AG04449 (cell line): ENCODE data around the gene NTM.
A peak's percentile ranks its signal among the peaks of the same experiment; 100 is the strongest.

Experiments
- CTCF ChIA-PET: fragments of 350-600 bp; formaldehyde crosslinking; extraction: SDS; loops from one replicate; lab custom pipeline; 2021; ENCODE audit warnings: antibody characterized with exemption; lab: Yijun Ruan, JAX
- POLR2A ChIA-PET: fragments of 400-600, 350-600 bp; formaldehyde crosslinking; extraction: SDS; loops from one replicate; lab custom pipeline; 2020; ENCODE audit warnings: antibody characterized with exemption, inconsistent platforms; lab: Yijun Ruan, JAX
- DNase-seq: peaks from one replicate; pipeline ENCODE4 v3.0.0-alpha.2; 2010; ENCODE audit warnings: low read depth, low spot score
- H3K4me3 ChIP-seq: 2 replicates; pipeline ENCODE4 v1.5.1; 2011; ENCODE audit warnings: low read depth, mild to moderate bottlenecking, control low read depth, low read length
- TF ChIP-seq, protein P1 (sequence below): IDR thresholded peaks from one replicate; pipeline ENCODE4 v1.5.1; 2011; ENCODE audit warnings: mild to moderate bottlenecking, moderate library complexity, low read length, control low read depth, inconsistent platforms; ENCODE audit not compliant: insufficient read depth; ENCODE audit errors: missing control alignments

The NTM gene

DNA sequence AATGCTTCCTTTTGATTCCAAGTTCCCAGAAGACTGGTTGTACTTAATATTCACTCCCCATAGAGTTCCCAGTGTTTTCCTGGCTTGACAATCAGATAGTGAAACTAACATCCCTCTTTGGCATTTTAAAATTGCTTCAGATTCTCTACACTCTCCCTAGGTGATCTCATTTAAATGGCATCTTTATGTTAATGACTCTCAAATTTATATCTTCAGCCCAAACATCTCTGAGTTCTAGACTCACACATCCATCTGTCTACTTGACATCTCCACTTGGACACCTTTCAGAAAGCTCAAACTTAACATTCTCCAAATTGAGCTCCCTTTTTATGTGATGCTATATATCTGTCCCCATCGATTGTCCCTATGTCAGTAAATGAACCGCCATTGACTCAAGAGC is 232.0 kb downstream of the NTM start:
- TF ChIP-seq, protein P1, sequence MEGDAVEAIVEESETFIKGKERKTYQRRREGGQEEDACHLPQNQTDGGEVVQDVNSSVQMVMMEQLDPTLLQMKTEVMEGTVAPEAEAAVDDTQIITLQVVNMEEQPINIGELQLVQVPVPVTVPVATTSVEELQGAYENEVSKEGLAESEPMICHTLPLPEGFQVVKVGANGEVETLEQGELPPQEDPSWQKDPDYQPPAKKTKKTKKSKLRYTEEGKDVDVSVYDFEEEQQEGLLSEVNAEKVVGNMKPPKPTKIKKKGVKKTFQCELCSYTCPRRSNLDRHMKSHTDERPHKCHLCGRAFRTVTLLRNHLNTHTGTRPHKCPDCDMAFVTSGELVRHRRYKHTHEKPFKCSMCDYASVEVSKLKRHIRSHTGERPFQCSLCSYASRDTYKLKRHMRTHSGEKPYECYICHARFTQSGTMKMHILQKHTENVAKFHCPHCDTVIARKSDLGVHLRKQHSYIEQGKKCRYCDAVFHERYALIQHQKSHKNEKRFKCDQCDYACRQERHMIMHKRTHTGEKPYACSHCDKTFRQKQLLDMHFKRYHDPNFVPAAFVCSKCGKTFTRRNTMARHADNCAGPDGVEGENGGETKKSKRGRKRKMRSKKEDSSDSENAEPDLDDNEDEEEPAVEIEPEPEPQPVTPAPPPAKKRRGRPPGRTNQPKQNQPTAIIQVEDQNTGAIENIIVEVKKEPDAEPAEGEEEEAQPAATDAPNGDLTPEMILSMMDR, result no peak
- no peak for DNase-seq
- H3K4me3 ChIP-seq, result no peak overlapping the region
- CTCF ChIA-PET, result interaction anchor here (1.2 kb wide), 1 partner anchor 28 kb away, joined by 3 read pairs; no protein-coding TSS in a partner anchor
- POLR2A ChIA-PET, result interaction anchor here (1.2 kb wide), 1 partner anchor 22 kb away, joined by 3 read pairs; no protein-coding TSS in a partner anchor

DNA sequence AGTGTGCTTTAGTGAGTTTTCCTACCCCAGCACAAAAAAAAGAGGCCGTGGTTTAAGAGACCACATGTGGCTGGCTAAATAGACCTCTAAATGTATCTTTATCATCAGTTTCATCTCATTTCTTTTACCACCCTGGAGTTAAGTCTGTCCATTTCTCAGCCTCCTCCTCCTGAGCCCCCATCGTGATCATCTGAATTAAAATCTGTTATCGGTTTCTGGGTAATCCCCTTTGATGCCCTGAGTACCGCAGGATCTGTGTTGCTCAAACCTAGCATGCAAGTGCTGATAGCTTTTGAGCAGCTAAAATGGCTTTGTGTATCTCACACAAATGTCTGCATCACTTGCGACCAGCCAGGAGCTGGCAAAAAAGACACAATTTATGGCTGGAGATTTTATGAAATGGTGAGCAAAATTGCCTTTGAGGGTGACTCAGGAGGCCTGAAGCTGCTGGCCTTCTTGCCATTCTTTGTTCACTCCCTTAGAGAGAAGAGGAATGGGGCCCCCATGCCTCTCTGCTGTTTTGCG is 236.5 kb downstream of the NTM start:
- ChIA-PET POLR2A (no interaction called here), CTCF (no interaction called here)
- TF ChIP-seq, protein P1, result no peak
- no peak overlapping the region for H3K4me3 ChIP-seq
- DNase-seq, result no peak

DNA sequence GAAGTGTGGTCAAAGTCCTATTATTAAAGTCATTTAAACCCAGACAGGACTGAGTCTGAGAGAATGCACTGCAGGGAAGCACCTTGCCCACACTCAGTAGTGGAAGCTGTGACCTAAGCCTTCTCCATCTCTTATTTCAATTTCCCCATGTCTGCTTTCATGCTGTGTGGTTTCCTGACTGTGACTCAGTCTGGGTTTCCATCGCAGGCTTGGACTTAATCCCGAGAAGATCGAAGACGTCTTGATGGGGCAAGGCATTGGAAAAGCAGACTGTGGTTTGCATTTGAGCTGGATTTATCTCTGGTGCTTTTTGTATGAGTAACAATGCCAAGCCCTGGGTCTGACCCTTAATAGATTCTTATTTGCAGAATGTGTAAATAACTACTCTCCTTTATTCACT is 238.9 kb downstream of the NTM start:
- H3K4me3 ChIP-seq, result no peak overlapping the region
- POLR2A ChIA-PET, result interaction anchor here (1.2 kb wide), 1 partner anchor 65 kb away, joined by 4 read pairs; no protein-coding TSS in a partner anchor
- TF ChIP-seq, protein P1, result no peak
- CTCF ChIA-PET, result interaction anchor here (0.9 to 2.7 kb wide), 9 partner anchors 12 to 544 kb away, joined by 3 to 17 read pairs (median 4); no protein-coding TSS in a partner anchor
- DNase-seq, result peak; percentile 69

DNA sequence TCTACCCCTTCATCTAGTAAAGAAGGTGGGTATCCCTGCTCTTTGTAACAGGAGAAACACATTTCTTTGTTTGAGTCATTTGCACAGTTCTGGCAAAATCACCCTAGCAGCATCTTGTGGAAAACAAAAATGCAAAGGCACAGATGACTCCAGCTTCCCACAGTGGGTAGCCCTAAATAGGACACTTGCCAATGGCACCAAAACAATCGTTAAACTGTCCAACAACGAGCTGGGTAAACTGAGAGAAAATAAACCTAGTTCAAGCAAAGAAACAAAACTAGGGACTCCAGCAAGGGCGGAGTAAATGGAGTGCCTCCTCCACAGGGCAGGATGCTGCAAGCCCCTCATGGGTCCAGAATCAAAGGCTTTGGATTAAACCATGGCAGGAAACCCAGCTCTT is 239.5 kb downstream of the NTM start:
- H3K4me3 ChIP-seq, result no peak overlapping the region
- CTCF ChIA-PET, result interaction anchor here (1.1 to 2.7 kb wide), 8 partner anchors 15 to 545 kb away, joined by 3 to 17 read pairs (median 4); no protein-coding TSS in a partner anchor
- POLR2A ChIA-PET, result interaction anchor here (1.2 kb wide), 1 partner anchor 64 kb away, joined by 4 read pairs; no protein-coding TSS in a partner anchor
- TF ChIP-seq, protein P1, result no peak
- no peak for DNase-seq

- ChIA-PET CTCF (interaction anchor here (0.7 to 2.1 kb wide), 6 partner anchors 10 to 63 kb away, joined by 3 to 8 read pairs (median 5); no protein-coding TSS in a partner anchor), POLR2A (no interaction called here)
- TF ChIP-seq, protein P1, result no peak
- DNase-seq, result no peak
- H3K4me3 ChIP-seq, result no peak overlapping the region
Observed at GRCh38 chr11:131611322-131611721, 240.9 kb downstream of the NTM start.

- POLR2A ChIA-PET, result no interaction called here
- CTCF ChIA-PET, result interaction anchor here (1.2 to 1.8 kb wide), 3 partner anchors 12 to 62 kb away, joined by 3 to 6 read pairs (median 6); no protein-coding TSS in a partner anchor
- DNase-seq, result no peak
- H3K4me3 ChIP-seq, result no peak overlapping the region
- TF ChIP-seq, protein P1, result no peak
Observed at GRCh38 chr11:131612533-131612932, 242.1 kb downstream of the NTM start.
